Measurements from ENCODE around the gene MAPK8. TPM values are rescaled to one million over a fixed set of nuclear protein-coding genes. Genes with fewer than 3 reads are reported as not detected.

The MAPK8 gene
- total RNA-seq, 2 experiments from 2014 or later, result 29.1 to 40.5 TPM

- Histone ChIP-seq H3K4me2 (ENCODE audit: low read length) (no peak overlapping the region), H4K20me1 (ENCODE audit: insufficient read depth, low read length) (no peaks in the 10 kb centered on the region), H2AFZ (ENCODE audit: low read length) (no peak overlapping the region), H3K4me1 (ENCODE audit: insufficient read depth, low read length, poor library complexity, severe bottlenecking) (no peaks in the 10 kb centered on the region), H3K9me2 (ENCODE audit: insufficient read depth, low read length) (no peaks in the 10 kb centered on the region), H3K4me3 (ENCODE audit: low read depth, low read length, poor library complexity, severe bottlenecking) (no peak overlapping the region), H3K9me3 (ENCODE audit: low read length) (no peaks in the 10 kb centered on the region), H3K27ac (ENCODE audit: low read depth, low read length, poor library complexity, severe bottlenecking) (no peak overlapping the region), H3K79me2 (ENCODE audit: insufficient read depth, low read depth, low read length) (no peaks in the 10 kb centered on the region), H3K36me3 (ENCODE audit: insufficient read depth, low read length) (no peaks in the 10 kb centered on the region)
- DNase-seq (ENCODE audit: low spot score), result no peak
- no TSS peak for BruUV-seq (replicated peaks)
- TF ChIP-seq EZH2phosphoT487 (IDR thresholded peaks at IDR 0.05; ENCODE audit: borderline replicate concordance, low read depth, low read length) (no peak), CTCF (conservative IDR thresholded peaks at IDR 0.05; ENCODE audit: low read length) (no peak)
- CTCF ChIA-PET (ENCODE audit: unreplicated experiment), result interaction anchor here (0.6 kb wide), 1 partner anchor 24 kb away, joined by 3 read pairs; no protein-coding TSS in a partner anchor
- POLR2A ChIA-PET, result no interaction called here
- intact Hi-C loops (cut with micrococcal nuclease; ENCODE audit: unreplicated experiment), result no loop called here
Observed at GRCh38 chr10:48470115-48470892, 163.8 kb downstream of the MAPK8 start.

DNA sequence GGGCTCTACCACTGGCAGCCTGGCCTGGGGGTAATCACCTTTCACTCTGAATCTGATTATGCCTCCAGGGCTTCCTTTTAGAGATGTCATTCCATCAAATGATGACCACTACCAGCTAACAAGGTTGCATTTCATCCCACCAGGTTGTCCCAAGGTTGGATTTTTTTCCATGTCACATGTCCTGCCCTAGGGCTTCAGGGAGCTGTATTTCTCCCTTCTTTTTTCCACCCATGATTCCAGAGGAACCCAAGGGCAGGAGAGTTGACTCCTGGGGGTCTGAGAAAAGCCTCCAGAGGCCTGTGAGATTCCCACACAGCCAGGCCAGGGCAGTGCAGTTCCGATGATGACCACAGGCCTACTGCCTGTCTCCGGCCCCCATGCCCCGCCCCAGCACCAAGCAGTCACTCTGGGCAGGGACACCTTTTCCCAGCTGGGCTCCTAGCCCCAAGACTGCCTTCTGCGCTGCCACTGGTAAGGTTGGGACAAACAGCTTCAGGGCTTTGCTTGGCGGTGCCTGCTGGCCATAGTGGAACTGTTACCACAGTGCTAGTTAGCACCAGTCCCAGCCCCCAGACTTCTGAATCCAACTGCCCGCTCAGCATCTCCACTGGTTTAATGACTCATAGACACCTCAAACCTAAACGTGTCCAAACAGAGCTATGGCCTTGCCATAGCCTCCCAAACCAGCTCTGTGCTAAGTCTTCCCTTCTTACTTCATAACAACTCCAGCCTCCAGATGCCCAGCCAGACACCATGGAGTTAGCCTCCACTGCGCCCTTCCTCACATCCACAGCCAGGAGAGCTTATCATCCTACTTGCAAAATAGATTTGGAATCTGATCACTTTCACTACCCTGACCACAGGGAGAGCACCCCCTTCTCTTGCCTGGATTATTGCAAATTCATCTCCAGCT, 164.7 kb downstream of the MAPK8 start:
- POLR2A ChIA-PET, result no interaction called here
- BruUV-seq (replicated peaks), result no TSS peak

More for the DNA sequence above, 164.7 kb downstream of the MAPK8 start:
- H2AFZ ChIP-seq (ENCODE audit: low read length), result no peak overlapping the region
- CTCF ChIA-PET (ENCODE audit: unreplicated experiment), result interaction anchor here (0.6 kb wide), 1 partner anchor 25 kb away, joined by 3 read pairs; no protein-coding TSS in a partner anchor
- H3K9me2 ChIP-seq (ENCODE audit: insufficient read depth, low read length), result no peaks in the 10 kb centered on the region
- no peaks in the 10 kb centered on the region for H3K79me2 ChIP-seq (ENCODE audit: insufficient read depth, low read depth, low read length)
- H4K20me1 ChIP-seq (ENCODE audit: insufficient read depth, low read length), result no peaks in the 10 kb centered on the region
- H3K4me1 ChIP-seq (ENCODE audit: insufficient read depth, low read length, poor library complexity, severe bottlenecking), result no peaks in the 10 kb centered on the region
- TF ChIP-seq EZH2phosphoT487 (IDR thresholded peaks at IDR 0.05; ENCODE audit: borderline replicate concordance, low read depth, low read length), result no peak
- TF ChIP-seq CTCF (conservative IDR thresholded peaks at IDR 0.05; ENCODE audit: low read length), result no peak
- no peak overlapping the region for H3K4me3 ChIP-seq (ENCODE audit: low read depth, low read length, poor library complexity, severe bottlenecking)
- no peaks in the 10 kb centered on the region for H3K9me3 ChIP-seq (ENCODE audit: low read length)
- intact Hi-C loops (cut with micrococcal nuclease; ENCODE audit: unreplicated experiment), result no loop called here
- H3K36me3 ChIP-seq (ENCODE audit: insufficient read depth, low read length), result no peaks in the 10 kb centered on the region
- H3K27ac ChIP-seq (ENCODE audit: low read depth, low read length, poor library complexity, severe bottlenecking), result no peak overlapping the region
- no peak overlapping the region for H3K4me2 ChIP-seq (ENCODE audit: low read length)
- no peak for DNase-seq (ENCODE audit: low spot score)

Measured in OCI-LY7 (cell line).